GM18951 (cell line): Measurements from ENCODE around the gene SLC4A3.

Experiments
- POLR2A ChIP-seq: IDR thresholded peaks from 4 replicates; pipeline ENCODE4 v1.6.1; 2011; ENCODE audit warnings: mild to moderate bottlenecking; ENCODE audit not compliant: insufficient read length, insufficient read depth; ENCODE audit errors: extremely low read depth
- in situ Hi-C: fragments of 300-500 bp; cut with MboI; formaldehyde crosslinking; loops from one replicate; pipeline ENCODE4 v1.12.0; 2022; ENCODE audit warnings: low sequenced_read_pairs, mixed read lengths, inconsistent platforms; ENCODE audit not compliant: unreplicated experiment

Gene SLC4A3

DNA sequence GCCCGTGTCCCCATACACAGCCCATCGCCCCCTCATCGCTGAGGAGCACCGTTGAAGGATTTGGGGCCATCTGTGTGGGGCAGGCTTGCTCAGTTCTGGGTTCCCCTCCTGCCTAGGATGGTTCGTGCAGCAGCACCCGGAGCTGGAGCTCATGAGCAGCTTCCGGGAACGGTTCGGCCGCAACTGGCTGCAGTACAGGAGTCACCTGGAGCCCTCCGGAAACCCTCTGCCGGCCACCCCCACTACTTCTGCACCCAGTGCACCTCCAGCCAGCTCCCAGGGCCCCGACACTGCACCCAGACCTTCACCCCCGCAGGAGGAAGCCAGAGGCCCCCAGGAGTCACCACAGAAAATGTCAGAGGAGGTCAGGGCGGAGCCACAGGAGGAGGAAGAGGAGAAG, 19.5 kb upstream of the SLC4A3 start:
- no peak for TF ChIP-seq POLR2A
- in situ Hi-C loops: no loop called here

DNA sequence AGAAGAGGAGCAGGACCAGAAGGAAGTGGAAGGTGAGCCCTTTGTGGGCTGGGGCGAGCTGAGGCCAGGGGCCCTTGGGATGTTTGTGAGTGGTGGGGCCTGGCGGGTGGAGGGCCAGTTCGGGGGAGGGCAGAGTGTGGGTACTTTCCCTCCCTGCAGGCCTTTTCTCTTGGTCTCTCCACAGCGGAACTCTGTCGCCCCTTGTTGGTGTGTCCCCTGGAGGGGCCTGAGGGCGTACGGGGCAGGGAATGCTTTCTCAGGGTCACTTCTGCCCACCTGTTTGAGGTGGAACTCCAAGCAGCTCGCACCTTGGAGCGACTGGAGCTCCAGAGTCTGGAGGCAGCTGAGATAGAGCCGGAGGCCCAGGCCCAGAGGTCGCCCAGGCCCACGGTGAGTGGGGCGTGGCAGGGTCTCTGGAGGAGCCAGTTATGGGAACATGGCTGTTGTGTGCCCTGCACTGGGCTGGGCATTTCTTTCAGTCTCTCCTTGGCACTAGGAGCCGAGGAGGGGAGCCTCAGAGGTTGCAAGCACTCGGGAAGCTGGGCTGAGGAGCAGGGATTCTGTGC, 18.9 kb upstream of the SLC4A3 start:
- TF ChIP-seq POLR2A: no peak
- in situ Hi-C loops: no loop called here

DNA sequence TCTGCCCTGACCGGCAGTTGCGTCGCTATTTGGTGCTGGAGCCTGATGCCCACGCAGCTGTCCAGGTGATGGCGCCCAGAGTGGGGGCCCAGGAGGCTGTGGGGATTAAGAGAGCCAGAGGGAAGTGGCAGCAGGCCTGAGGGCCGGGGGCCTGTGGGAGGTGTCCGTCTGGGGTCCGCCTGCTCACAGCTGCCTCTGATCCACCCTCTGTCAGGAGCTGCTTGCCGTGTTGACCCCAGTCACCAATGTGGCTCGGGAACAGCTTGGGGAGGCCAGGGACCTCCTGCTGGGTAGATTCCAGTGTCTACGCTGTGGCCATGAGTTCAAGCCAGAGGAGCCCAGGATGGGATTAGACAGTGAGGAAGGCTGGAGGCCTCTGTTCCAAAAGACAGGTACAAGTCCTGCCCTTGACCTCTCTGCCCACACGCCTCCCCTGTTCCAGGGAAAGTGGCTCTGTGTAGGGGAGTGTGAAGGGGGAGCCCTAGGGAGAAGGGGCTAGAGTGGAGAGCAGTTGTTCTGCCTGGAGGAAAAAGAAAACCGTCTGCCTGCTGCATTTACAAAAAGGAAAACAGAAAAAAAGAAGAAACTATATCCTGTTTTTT, 18.2 kb upstream of the SLC4A3 start:
- TF ChIP-seq POLR2A: no peak
- in situ Hi-C loops: no loop called here

DNA sequence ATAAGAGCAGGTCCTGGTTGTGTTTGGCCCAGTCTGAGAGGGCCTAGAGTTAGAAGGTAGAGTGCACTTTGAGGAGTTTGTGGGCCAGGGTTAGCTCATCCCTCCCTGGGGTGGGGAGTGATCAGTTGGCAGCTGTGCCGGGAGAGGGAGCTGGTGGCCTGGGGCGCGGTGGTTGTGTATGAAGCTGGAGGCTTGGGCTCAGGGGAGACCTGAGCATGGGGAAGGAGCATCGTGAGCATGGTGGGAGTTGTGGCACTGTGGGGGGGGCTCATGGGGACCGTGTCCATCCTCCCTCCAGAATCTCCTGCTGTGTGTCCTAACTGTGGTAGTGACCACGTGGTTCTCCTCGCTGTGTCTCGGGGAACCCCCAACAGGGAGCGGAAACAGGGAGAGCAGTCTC, 16.1 kb upstream of the SLC4A3 start:
- TF ChIP-seq POLR2A: no peak
- in situ Hi-C loops: no loop called here

DNA sequence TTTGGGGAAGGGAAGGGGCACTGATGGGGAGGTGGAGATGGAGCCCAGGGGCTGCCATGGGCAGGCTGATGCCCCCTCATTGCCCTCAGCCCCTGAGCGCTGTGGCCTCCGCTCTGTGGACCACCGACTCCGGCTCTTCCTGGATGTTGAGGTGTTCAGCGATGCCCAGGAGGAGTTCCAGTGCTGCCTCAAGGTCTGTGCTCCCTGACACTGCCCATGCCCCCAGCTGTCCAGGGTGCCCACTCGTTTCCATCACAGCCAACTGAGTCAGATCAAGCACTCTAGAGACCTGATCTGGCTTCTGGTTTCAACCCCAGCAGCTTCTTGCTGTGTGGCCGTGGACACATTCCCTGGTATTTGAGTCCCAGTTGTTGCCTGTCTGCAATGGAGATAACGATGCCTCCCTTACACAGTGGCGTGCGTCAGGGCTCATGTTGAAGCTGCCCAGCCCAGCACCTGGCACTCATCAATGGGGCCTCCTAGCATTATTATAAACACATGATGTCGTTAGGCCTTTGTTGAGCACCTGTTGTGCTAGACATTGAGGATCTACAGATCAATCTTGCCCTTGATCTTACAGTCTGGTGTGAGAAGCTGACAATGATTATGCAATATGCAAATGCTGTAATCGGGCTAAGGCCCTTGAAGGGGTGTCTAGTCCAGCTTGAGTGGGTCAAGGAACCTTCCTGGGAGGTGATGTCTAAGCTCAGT, 15.4 kb upstream of the SLC4A3 start:
- TF ChIP-seq POLR2A: no peak
- in situ Hi-C loops: no loop called here

DNA sequence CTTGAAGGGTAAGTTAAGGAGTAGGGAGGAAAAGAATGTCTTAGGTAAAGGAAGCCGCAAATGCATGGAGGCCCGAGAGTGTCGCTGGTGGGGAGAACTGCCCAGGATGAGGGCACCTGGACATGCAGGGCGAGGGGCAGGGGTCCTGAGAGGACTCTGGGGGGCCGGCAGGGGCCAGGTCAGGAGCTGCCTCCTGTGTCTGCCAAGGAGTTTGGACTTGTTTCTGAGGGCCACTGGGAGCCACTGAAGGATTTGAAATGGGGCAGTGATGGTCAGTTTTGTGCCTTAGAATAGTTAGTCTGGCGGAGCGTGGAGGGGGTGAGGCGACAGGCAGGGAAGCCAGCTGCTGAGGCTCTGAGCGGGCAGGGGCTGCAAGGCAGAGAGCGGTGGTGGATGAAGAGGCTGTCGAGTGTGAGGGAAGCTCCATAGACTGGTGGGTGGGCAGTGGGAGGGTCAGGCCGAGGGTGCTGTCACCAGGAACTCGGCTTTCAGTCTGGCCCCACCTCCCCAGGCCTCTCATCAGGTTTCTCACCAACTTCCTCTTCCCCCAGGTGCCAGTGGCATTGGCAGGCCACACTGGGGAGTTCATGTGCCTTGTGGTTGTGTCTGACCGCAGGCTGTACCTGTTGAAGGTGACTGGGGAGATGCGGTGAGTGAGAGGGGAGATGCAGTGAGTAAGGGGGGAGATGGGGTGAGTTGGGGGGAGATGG, 14.7 kb upstream of the SLC4A3 start:
- in situ Hi-C loops: no loop called here
- no peak for TF ChIP-seq POLR2A

DNA sequence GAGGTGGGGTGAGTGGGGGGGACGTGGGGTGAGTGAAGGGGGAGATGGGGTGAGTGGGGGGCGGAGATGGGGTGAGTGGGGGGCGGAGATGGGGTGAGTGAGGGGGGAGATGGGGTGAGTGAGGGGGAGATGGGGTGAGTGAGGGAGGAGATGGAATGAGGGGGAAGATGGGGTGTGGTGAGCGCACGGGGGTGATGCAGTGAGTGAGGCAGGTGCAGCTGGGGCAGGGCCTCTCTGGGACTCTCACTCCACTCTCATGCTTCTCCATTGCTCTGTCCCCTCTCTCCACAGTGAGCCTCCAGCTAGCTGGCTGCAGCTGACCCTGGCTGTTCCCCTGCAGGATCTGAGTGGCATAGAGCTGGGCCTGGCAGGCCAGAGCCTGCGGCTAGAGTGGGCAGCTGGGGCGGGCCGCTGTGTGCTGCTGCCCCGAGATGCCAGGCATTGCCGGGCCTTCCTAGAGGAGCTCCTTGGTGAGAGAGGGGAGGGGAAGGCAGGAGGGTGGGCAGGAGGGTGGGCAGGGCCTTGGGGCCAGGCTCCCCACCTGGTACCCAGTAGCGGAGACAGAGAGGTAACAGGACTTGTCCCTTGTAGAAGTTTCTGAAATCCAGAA, 13.9 kb upstream of the SLC4A3 start:
- no peak for TF ChIP-seq POLR2A
- in situ Hi-C loops: no loop called here

DNA sequence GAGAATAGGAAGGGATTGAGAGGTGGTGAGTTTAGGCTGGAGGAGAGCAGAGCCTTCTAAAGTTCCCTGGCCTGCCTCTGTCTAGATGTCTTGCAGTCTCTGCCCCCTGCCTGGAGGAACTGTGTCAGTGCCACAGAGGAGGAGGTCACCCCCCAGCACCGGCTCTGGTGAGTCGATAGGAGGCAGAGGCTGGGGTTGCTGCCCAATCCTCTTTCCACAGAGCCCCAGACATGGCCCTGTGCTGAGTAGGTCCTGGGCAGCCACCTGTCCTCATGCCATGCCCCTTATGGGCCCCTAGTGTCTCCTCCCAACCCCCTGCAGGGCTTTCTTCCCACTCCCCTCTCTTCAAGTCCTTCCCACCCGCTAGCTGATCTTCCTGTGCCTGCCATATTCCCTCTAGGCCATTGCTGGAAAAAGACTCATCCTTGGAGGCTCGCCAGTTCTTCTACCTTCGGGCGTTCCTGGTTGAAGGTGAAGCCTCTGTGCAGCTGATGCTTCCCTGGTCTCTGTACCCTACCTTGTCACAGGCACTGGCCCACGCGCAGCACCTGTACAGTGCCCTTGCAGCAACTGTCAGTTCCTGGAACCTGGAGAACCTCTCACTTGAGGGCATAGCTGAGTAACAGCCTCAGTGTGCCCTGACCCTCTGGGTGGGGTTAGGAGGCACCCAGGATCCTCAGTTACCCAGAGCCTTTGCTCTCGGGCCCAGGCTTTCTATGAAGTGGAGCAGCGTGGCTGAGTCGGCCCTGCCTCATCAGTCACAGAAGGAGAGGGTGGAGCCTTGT, 13.2 kb upstream of the SLC4A3 start:
- in situ Hi-C loops: no loop called here
- TF ChIP-seq POLR2A: no peak

DNA sequence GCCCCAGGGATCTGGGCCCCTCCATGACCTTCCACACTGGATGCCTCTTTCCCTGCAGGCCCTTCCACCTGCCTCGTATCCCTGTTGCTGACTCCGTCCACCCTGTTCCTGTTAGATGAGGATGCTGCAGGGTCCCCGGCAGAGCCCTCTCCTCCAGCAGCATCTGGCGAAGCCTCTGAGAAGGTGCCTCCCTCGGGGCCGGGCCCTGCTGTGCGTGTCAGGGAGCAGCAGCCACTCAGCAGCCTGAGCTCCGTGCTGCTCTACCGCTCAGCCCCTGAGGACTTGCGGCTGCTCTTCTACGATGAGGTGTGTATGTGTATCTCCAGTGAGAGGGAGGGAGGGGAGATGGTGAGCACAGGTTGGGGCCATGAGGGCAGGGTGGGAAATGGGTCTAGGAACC, 12.4 kb upstream of the SLC4A3 start:
- no peak for TF ChIP-seq POLR2A
- in situ Hi-C loops: no loop called here

DNA sequence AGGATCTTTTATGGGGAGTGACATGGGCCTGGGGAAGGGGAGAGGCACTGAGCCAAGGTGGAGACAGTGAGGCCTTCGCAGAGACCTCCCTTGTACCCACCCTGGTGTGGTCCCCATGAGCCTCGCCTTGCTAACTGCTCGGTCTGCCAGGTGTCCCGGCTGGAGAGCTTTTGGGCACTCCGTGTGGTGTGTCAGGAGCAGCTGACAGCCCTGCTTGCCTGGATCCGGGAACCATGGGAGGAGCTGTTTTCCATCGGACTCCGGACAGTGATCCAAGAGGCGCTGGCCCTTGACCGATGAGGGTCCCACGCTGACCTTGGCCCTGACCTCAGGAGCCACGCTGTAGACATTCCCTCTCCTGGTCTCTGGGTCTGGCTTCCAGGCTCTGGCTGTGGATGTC, 11.5 kb upstream of the SLC4A3 start:
- in situ Hi-C loops: no loop called here

DNA sequence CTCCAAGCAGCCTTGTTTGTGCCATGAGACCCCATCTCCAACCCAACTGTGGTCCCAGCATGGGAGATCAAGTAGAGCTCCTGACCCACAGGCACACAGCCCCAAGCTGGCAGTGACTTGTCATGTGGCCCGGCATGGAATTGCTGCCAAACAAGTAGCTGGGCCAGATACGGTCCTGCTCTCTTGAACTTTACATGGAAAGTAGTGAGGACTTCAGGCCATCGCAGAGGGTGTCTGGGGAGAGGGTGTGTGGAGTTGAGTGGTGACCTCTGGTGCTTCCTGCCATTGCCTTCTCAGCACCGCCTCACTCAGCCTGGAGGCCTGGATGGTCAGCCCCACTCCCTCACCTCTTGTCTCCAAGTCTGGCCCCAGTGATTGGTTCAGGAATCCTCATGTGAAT, 10.9 kb upstream of the SLC4A3 start:
- in situ Hi-C loops: no loop called here
- no peak for TF ChIP-seq POLR2A

More for the DNA sequence above, 11.5 kb upstream of the SLC4A3 start:
- no peak for TF ChIP-seq POLR2A

DNA sequence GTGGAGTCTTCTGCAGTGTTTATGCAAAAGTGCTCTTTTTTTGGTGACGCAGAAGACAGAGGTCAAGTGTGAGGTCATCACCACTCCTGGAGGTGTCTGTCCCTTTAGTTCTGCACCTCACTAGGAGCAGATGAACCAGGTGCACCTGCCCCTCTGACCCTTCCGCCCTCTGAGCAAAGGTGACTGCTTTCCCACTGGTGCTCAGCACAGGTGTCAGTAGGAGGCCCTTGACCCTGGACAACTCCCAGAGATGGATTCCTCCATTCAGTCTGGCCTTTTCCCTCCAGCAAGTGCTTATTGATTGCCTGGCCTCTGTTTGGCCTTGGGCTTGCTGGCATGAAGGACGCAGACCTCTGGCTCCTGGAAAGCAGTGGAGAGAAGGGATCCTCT, 8.7 kb upstream of the SLC4A3 start:
- in situ Hi-C loops: no loop called here
- no peak for TF ChIP-seq POLR2A

DNA sequence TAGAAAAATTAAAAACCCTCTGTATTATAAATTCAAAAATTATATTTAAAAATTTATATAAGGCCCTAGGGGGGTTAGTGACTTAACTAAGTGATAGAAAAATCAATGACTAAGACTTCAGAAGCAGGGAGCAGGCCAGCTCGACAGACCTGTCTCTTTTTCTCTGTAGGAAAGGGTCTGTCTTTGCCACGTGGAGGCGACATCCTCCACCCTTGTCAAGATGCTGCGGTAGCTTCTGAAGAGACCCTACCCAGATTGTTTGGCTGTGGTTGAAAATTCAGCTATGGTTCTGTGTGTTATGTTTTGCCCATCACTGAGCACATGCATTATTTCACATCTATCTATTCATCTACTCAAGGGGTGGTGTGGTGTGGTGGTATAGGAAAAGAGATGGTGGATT, 8.2 kb upstream of the SLC4A3 start:
- in situ Hi-C loops: no loop called here
- no peak for TF ChIP-seq POLR2A
